Esophagus muscularis mucosa (tissue), 4 donors: Measurements from ENCODE around the gene SLC35F2. TPM values are rescaled to one million over a fixed set of nuclear protein-coding genes. Genes with fewer than 3 reads are reported as not detected.
"Not testable (repeated sequence)": the region's sequence is repeated elsewhere in the genome, so short reads cannot be mapped to it uniquely, and the experiment has no call there.

ENCODE experiments used
- DNase-seq: peaks from one replicate; pipeline ENCODE4 v3.0.0-alpha.2; 2017; ENCODE audit errors: extremely low spot score
- H3K27ac ChIP-seq, 4 donors: fragments of 200-600 bp; sonication (generic); replicated peaks in 1 of 4; 1 replicate in 3 of 4; 2 replicates in 1 of 4; pipeline ENCODE4 v1.5.1; 2016 to 2019; ENCODE audit warnings: mild to moderate bottlenecking in 1 of 4
- H3K27me3 ChIP-seq, 4 donors: fragments of 200-600 bp; sonication (generic); one replicate each; pipeline versions ENCODE4 v1.5.1 to v1.6.0; 2016 to 2019
- H3K36me3 ChIP-seq, 4 donors: fragments of 200-600 bp; sonication (generic); one replicate each; pipeline ENCODE4 v1.5.1; 2016 to 2019
- H3K4me1 ChIP-seq, 4 donors: fragments of 200-600 bp; sonication (generic); one replicate each; pipeline ENCODE4 v1.5.1; 2016 to 2019
- H3K4me3 ChIP-seq, 4 donors: fragments of 200-600 bp; sonication (generic); 1 replicate in 2 of 4; 2 replicates in 2 of 4; pipeline ENCODE4 v1.5.1; 2016 to 2019; ENCODE audit warnings: mild to moderate bottlenecking in 4 of 4, moderate library complexity in 1 of 4
- H3K9me3 ChIP-seq, 4 donors: fragments of 200-600 bp; sonication (generic); 1 replicate in 3 of 4; 2 replicates in 1 of 4; pipeline ENCODE4 v1.5.1; 2016 to 2019
- EP300 ChIP-seq: sonication (generic); formaldehyde crosslinking; IDR thresholded peaks from one replicate; pipeline ENCODE4 v1.6.1; 2017; ENCODE audit warnings: antibody characterized with exemption
- POLR2A ChIP-seq: fragments of 450-650 bp; IDR thresholded peaks from one replicate; pipeline ENCODE4 v1.6.1; 2017; ENCODE audit warnings: antibody characterized with exemption, moderate library complexity, mild to moderate bottlenecking, low read depth
- POLR2AphosphoS5 ChIP-seq, 2 donors: sonication (generic); formaldehyde crosslinking; IDR thresholded peaks; one replicate each; pipeline ENCODE4 v1.6.1; 2017; ENCODE audit warnings: antibody characterized with exemption in 2 of 2
- WGBS: methylation state at CpG from one replicate; pipeline ENCODE4 v1.1.5; 2018; 5-methylcytosine and 5-hydroxymethylcytosine counted together
- intact Hi-C: fragments of 100-400 bp; cut with DNase I; formaldehyde crosslinking; loops from one replicate; pipeline ENCODE4 v1.15.1; 2023
- total RNA-seq, 4 donors: library from RNA; depleted of rRNA; stranded (reverse); fragments of >200 nt; gene quantifications; one replicate each; pipeline versions ENCODE4 v1.1.0 to v1.2.1, GENCODE V29; 2016
- TF ChIP-seq, protein P1 (sequence below), 3 experiments: fragments of 200-600 bp in 2 of 3; fragments of 450-650 bp in 1 of 3; sonication (generic) in 2 of 3; IDR thresholded peaks; one replicate each; pipeline ENCODE4 v1.5.1; 2017 to 2019; ENCODE audit warnings: antibody characterized with exemption in 3 of 3, mild to moderate bottlenecking in 2 of 3, moderate library complexity in 1 of 3

The SLC35F2 gene
- total RNA-seq, 4 donors from 2014 or later = 2.1 to 4.1 (median 3.9) TPM

DNA sequence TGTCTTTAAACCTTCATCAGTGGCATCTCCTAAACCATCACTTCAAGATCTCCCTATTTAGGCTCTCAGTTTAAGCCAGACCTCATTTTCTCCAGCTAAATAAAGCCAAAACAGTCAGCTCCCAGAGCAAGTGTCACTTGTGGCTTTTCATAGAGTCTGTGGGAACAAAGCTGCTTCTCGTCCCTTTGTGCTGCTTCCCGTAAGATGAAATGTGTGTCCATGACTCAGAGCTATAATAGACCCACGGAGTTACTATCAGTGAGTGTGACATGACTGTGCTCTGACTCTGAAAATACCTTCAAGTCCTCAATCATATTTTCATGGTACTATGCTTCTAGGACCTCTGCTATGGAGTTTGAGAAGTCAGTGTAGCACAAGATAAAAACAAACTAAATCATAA, 89.4 kb downstream of the SLC35F2 start:
- peak; percentile 34 for DNase-seq
- no peaks in the 10 kb centered on the region for H3K27me3 ChIP-seq
- intact Hi-C loops = no loop called here

DNA sequence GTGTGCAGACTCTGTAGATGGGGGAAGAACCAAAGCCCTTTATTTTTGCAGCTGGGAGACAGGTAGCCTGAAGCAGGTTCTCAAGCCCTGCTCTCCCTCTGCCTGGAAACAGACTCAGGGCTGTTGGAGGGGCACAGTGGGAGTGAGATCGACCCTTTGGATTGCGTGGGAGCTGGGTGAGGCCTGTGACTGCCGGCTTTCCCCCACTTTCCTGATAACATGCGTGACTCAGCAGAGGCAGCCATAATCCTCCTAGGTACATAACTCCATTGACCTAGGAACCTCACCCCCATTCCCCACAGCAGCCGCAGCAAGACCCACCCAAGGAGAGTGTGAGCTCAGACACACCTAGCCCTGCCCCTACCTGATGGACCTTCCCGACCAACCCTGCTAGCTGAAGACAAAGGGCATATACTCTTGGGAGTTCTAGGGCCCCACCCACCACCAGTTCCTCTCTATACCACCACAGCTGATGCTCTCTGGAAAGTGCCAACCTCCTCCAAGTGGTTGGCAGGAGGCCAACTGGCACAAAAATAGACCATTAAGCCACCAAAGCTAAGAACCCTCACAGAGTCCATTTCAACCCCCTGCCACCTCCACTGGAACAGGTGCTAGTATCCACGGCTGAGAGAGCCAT, 99.8 kb downstream of the SLC35F2 start:
- H3K4me1 ChIP-seq, H3K9me3 ChIP-seq, H3K36me3 ChIP-seq, H3K27me3 ChIP-seq, DNase-seq, H3K4me3 ChIP-seq, H3K27ac ChIP-seq, intact Hi-C loops: not testable (repeated sequence)
- 89% methylated on average over 6 of the region's 7 CpGs for WGBS

More for the DNA sequence above, 89.4 kb downstream of the SLC35F2 start:
- Histone ChIP-seq H3K4me1 (peaks cover 0 to 6% (median 2%) of the 10 kb centered on the region in 4 donors), H3K27ac (no peak overlapping the region), H3K4me3 (no peak overlapping the region), H3K36me3 (no peaks in the 10 kb centered on the region), H3K9me3 (no peaks in the 10 kb centered on the region)
- no peak for TF ChIP-seq POLR2A
- no peak for TF ChIP-seq POLR2AphosphoS5 (IDR thresholded peaks at IDR 0.05)
- TF ChIP-seq EP300 = no peak
- TF ChIP-seq, protein P1, sequence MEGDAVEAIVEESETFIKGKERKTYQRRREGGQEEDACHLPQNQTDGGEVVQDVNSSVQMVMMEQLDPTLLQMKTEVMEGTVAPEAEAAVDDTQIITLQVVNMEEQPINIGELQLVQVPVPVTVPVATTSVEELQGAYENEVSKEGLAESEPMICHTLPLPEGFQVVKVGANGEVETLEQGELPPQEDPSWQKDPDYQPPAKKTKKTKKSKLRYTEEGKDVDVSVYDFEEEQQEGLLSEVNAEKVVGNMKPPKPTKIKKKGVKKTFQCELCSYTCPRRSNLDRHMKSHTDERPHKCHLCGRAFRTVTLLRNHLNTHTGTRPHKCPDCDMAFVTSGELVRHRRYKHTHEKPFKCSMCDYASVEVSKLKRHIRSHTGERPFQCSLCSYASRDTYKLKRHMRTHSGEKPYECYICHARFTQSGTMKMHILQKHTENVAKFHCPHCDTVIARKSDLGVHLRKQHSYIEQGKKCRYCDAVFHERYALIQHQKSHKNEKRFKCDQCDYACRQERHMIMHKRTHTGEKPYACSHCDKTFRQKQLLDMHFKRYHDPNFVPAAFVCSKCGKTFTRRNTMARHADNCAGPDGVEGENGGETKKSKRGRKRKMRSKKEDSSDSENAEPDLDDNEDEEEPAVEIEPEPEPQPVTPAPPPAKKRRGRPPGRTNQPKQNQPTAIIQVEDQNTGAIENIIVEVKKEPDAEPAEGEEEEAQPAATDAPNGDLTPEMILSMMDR (IDR thresholded peaks at IDR 0.05) = no peak
- 52% methylated on average over 3 of the region's 3 CpGs for WGBS

- Histone ChIP-seq H3K36me3 (no peaks in the 10 kb centered on the region), H3K9me3 (no peaks in the 10 kb centered on the region), H3K4me1 (peaks cover 0 to 10% (median 9%) of the 10 kb centered on the region in 4 donors), H3K4me3 (no peak overlapping the region), H3K27ac (no peak overlapping the region), H3K27me3 (no peaks in the 10 kb centered on the region)
- TF ChIP-seq, protein P1 (IDR thresholded peaks at IDR 0.05) = no peak
- no peak for TF ChIP-seq POLR2A
- 100% methylated on average over 1 of the region's 1 CpG for WGBS
- DNase-seq = no peak
- intact Hi-C loops = no loop called here
Measured at GRCh38 chr11:107757661-107758060, 100.9 kb downstream of the SLC35F2 start.

GRCh38 chr11:107756553-107756952, 102.0 kb downstream of the SLC35F2 start:
- intact Hi-C loops = no loop called here
- Histone ChIP-seq H3K27me3 (no peaks in the 10 kb centered on the region), H3K27ac (no peak overlapping the region), H3K9me3 (no peaks in the 10 kb centered on the region), H3K4me3 (no peak overlapping the region), H3K4me1 (peaks cover 0 to 13% (median 10%) of the 10 kb centered on the region in 4 donors), H3K36me3 (no peaks in the 10 kb centered on the region)
- TF ChIP-seq POLR2A (no peak), EP300 (no peak), POLR2AphosphoS5 (IDR thresholded peaks at IDR 0.05) (no peak)
- TF ChIP-seq, protein P1 (IDR thresholded peaks at IDR 0.05) = no peak
- DNase-seq = no peak
- 93% methylated on average over 1 of the region's 1 CpG for WGBS

GRCh38 chr11:107752949-107753822, 105.4 kb downstream of the SLC35F2 start:
- Histone ChIP-seq H3K27me3 (no peaks in the 10 kb centered on the region), H3K4me3 (no peak overlapping the region), H3K27ac (peak overlapping the region in 2 of 4 donors; percentile 9 to 37), H3K36me3 (no peaks in the 10 kb centered on the region), H3K4me1 (peaks cover 0 to 16% (median 10%) of the 10 kb centered on the region in 4 donors), H3K9me3 (no peaks in the 10 kb centered on the region)
- WGBS = 41% methylated on average over 2 of the region's 2 CpGs
- no peak for DNase-seq
- intact Hi-C loops = no loop called here
- TF ChIP-seq, protein P1 (IDR thresholded peaks at IDR 0.05) = no peak
- TF ChIP-seq POLR2AphosphoS5 (IDR thresholded peaks at IDR 0.05) (peak in 1 of 2 donors; percentile 20), POLR2A (no peak)
